GM19099 (cell line): ENCODE data around the gene ZNF426.

Experiments used
- POLR2A ChIP-seq: IDR thresholded peaks from 3 replicates; pipeline ENCODE4 v1.6.1; 2011; ENCODE audit warnings: low read depth; ENCODE audit not compliant: insufficient read length; ENCODE audit errors: extremely low read depth

The ZNF426 gene

GRCh38 chr19:9538183-9539058 lies at the start of gene ZNF426:
ZNF426 (minus strand) TSS chr19:9538645; CDS start chr19:9536232, 2,413 bp downstream.
- peak; percentile 54 for TF ChIP-seq POLR2A

GRCh38 chr19:9586764-9587163 lies 48.3 kb upstream of the ZNF426 start:
- no peak for TF ChIP-seq POLR2A

DNA sequence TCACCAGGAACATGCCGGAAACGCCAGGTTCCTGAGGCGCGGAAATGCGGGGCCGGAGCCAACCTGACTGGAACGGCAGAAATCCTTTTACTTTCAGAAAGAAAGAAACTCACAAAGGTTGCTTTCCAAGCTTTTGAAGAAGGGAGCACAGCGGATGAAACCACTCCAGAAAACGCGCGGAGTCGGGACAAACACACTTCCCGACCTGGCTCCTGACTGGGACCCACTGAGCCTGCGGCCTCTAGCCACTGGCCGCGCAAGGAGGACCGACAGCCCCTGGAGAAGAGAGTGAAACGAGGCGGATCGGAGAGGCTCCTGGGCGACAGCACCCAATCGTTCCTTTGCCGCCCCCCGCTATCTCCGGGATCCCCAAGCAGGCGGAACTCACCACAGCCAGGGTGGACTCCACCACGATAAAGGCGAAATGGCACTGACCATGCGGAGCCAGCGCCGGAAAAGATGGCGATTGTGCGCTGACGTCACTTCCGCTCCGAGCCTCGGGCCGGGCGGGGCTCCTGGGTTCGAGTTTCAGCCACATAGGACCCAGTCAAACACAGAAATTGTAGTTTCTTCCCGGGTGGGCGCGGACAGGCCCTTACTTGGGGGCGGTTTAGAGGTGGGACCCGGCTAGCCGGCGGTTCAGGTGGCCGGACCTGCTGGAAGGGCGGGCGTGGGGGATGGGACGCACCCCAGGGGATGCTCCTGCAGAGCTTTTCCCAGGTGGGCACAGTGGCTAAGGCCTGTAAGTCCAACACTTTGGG lies 45.8 kb upstream of the ZNF426 start, which contains the start of gene ZNF121:
Gene ZNF121 (minus strand): TSS at position 432 of the 761 bp plus-strand sequence. CDS start 16,407 bp downstream, outside the sequence.
- peak; percentile 88 for TF ChIP-seq POLR2A

DNA sequence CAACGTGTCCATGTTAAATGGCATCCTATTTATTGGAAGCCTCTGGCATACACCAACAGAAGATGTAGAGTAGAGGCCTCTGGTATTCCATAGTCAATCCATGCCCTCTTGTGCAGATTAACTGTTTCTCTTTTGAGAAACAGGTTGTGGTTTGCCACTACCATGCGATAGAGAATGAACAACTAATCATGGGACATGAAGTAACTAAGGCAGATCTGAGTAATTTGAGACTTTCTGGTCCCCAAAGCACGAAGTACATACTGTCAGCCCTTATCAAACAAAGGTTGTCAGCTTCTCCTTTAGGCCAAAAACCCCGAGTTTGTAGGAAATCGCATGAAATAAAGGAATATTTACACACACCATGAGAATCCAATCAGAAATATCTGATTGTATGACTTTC lies 42.3 kb upstream of the ZNF426 start:
- TF ChIP-seq POLR2A = no peak

DNA sequence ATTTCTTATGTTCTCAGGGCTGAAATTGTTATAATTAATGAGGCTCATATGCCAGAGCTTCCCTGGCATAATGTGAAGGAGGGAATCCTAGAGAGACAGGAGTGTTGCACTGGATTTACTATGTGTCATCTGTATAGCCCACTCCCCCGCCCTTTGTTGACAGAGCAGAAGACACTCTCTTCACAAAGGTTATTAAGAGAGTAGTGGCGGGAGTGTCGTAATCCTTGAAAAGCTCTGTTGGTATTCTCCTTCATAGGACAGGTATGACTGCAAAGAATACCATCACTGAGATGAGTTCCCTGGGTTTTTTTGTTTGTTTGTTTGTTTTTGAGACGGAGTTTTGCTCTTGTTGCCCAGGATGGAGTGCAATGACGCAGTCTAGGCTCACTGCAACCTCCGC lies 31.8 kb upstream of the ZNF426 start:
- no peak for TF ChIP-seq POLR2A

DNA sequence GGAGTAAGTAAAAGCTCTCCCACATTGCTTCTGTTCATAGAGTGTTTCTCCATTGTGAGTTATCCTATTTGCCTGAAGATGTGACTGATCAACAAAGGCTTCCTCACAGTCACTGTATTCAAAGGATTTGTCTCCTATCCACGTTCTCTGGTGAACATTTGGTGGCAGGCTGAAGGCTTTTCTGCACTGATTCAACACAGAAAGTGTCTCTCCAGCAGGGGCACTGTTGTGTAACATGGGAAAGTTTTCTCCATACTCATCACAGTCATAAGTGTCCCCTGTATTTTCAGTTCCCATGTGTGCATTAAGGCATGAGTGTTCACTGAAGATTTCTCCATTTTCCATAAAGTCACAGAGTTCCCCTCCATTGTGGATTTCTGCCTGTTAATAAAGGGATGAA lies 28.3 kb upstream of the ZNF426 start:
- no peak for TF ChIP-seq POLR2A

DNA sequence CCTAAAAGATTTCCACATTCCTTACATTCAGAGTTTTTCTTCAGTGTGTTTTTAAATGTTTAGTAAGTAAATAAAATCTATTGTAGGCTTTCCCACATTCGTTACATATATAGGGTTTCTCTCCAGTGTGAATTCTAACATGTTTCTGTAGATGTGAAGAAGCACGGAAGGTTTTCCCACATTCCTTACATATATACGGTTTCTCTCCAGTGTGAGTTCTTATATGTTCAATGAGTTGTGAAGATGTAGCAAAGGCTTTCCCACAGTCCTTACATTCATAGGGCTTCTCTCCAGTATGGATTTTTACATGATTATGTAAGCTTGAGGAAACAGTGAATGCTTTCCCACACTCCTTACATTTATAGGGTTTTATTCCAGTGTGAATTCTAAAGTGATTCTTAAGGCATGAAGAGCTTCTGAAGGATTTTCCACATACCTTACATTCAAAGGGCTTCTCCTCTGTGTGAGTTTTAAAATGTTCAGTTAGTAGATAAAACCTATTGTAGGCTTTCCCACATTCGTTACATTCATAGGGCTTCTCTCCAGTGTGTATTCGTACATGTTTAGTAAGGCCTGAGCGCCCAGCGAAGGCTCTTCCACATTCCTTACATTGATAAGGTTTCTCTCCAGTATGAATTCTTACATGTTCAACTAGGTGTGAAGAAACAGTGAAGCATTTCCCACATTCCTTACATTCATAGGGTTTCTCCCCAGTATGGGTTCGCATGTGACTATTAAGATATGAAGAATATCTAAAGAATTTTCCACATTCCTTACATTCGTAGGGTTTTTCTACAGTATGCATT lies 27.7 kb upstream of the ZNF426 start:
- no peak for TF ChIP-seq POLR2A

- no peak for TF ChIP-seq POLR2A
These were observed 14.3 kb upstream of the ZNF426 start for GRCh38 chr19:9552536-9553274.

DNA sequence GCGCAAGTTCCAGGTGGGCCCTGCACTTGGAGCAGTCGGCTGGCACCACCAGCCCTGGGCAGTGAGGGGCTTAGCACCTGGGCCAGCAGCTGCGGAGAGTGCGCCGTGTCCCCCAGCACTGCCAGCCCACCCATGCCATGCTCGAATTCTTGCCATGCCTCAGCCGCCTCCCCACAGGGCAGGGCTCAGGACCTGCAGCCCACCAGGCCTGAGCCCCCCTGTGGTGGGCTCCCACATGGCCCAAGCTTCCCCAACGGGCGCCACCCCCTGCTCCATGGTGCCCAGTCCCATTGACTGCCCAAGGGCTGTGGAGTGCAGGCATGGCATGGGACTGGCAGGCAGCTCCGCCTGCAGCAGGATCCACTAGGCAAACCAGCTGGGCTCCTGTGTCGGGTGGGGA lies 9.4 kb upstream of the ZNF426 start:
- no peak for TF ChIP-seq POLR2A

GRCh38 chr19:9535934-9536333 lies 2.5 kb downstream of the ZNF426 start:
- TF ChIP-seq POLR2A = no peak

DNA sequence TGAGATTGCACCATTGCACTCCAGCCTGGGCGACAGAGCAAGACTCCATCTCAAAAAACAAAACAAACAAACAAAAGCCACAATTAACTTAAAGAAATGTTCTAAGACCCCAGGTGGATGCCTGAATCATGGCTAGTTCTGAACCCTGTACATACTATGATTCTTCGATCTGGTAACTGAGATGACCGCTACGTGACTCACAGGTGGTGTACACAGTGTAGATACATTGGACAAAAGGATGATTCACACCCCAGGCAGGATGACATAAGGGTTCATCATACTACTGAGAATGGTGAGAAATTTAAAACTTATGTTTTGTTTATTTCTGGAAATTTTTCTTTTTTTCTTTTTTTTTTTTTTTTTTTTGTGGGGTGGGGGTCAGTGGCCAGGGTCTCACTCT lies 6.5 kb downstream of the ZNF426 start:
- no peak for TF ChIP-seq POLR2A

DNA sequence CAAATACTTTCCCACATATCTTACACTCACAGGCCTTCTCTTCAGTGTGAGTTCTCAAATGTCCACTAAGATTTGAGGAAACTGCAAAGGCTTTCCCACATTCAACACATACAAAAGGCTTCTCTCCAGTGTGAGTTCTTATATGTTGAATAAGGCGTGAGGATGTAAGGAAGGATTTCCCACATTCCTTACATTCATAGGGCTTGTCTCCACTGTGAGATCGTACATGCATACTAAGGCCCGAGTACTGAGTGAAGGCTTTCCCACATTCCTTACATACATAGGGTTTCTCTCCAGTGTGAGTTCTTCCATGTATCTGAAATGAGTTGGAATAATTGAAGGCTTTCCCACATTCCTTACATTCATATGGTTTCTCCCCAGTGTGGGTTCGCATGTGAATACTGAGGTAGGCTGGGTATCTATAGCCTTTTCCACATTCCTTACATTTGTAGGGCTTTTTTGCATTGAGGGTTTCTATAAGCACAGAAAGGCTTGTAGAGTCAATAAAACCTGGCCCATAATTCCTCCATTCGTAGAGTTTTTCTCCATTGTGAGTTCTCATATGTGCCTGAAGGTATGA lies 9.6 kb downstream of the ZNF426 start:
- no peak for TF ChIP-seq POLR2A

DNA sequence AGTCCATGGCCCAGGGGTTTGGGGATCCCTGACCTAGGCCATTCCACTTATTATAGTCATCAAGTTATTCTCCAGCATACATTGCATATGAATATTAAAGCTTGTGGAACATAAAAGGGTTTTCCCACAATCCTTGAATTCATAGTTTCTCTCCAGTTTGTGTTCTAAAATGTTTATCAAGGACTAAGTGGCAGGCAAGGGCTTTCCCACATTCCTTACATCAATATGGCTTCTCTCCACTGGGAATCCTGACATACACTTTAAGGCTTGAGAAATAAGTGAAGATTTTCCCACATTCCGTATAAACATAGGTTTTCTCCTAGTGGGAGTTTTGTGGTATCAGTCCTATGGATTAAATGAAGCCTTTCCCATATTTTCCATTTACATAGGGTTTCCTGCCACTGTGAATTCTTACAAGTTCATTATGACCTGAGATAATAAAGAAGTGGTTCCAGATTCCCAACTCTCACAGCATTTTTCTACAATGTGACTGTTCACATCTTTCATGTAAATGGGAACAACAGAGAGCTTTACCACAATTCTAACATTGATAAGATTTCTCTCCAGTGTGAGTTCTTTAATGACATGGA lies 14.5 kb downstream of the ZNF426 start:
- TF ChIP-seq POLR2A = no peak

GRCh38 chr19:9507285-9507684 lies 31.2 kb downstream of the ZNF426 start:
- TF ChIP-seq POLR2A = no peak
